Neuron (in vitro differentiated cells): ENCODE measurements around the gene F9.
"Not testable (repeated sequence)": the region's sequence is repeated elsewhere in the genome, so short reads cannot be mapped to it uniquely, and the experiment has no call there.

Experiments
- H2AFZ ChIP-seq: one replicate; pipeline ENCODE4 v1.6.1; 2013; ENCODE audit warnings: low read depth, mild to moderate bottlenecking, inconsistent platforms, low read length, moderate library complexity
- H3K27me3 ChIP-seq: one replicate; pipeline ENCODE4 v1.6.1; 2013; ENCODE audit warnings: low read length; ENCODE audit not compliant: insufficient read depth
- H3K36me3 ChIP-seq: one replicate; pipeline ENCODE4 v1.6.1; 2013; ENCODE audit warnings: low read length; ENCODE audit not compliant: insufficient read depth
- H3K4me1 ChIP-seq: one replicate; pipeline ENCODE4 v1.6.1; 2013; ENCODE audit warnings: low read length; ENCODE audit not compliant: insufficient read depth
- H3K4me3 ChIP-seq: 2 replicates; pipeline ENCODE4 v1.5.1; 2013; ENCODE audit warnings: mild to moderate bottlenecking, low read length, moderate library complexity
- H3K9me3 ChIP-seq: one replicate; pipeline ENCODE4 v1.6.1; 2013; ENCODE audit warnings: low read length

The F9 gene

DNA sequence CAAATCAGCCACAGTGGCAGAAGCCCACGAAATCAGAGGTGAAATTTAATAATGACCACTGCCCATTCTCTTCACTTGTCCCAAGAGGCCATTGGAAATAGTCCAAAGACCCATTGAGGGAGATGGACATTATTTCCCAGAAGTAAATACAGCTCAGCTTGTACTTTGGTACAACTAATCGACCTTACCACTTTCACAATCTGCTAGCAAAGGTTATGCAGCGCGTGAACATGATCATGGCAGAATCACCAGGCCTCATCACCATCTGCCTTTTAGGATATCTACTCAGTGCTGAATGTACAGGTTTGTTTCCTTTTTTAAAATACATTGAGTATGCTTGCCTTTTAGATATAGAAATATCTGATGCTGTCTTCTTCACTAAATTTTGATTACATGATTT, at the start of gene F9:
Gene F9, plus strand, starts transcription at position 190 of the 400 bp plus-strand sequence. Its CDS starts 26 bp downstream, at position 216.
- H3K27me3 ChIP-seq: no peaks in the 10 kb centered on the region
- H2AFZ ChIP-seq: no peak within 1 kb of the TSS
- H3K9me3 ChIP-seq: no peaks in the 10 kb centered on the region
- H3K36me3 ChIP-seq: no peaks in the 10 kb centered on the region
- no peaks in the 10 kb centered on the region for H3K4me1 ChIP-seq
- no peak within 1 kb of the TSS for H3K4me3 ChIP-seq

DNA sequence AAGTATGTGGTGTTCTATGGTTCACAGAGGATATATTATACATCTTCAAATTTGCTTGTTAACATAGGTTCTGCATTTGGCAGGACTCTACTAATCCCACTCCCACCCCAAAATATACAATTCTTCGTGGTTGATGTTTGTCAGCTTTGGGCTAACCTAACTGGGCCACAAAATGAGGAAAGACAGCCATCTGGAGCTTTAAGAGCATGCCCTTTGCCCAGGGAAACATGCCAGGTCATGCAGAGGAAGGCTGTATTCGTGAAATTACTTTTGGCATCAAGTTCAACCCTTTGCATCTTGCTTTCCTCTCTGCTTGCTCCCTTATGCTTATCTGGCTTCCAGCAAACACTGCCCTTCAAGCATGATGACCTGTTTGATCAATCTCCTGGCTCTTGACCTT, 46.8 kb upstream of the F9 start:
- Histone ChIP-seq H3K4me1 (no peaks in the 10 kb centered on the region), H3K9me3 (no peaks in the 10 kb centered on the region), H3K36me3 (no peaks in the 10 kb centered on the region), H3K27me3 (no peaks in the 10 kb centered on the region), H3K4me3 (no peak overlapping the region), H2AFZ (no peak overlapping the region)

DNA sequence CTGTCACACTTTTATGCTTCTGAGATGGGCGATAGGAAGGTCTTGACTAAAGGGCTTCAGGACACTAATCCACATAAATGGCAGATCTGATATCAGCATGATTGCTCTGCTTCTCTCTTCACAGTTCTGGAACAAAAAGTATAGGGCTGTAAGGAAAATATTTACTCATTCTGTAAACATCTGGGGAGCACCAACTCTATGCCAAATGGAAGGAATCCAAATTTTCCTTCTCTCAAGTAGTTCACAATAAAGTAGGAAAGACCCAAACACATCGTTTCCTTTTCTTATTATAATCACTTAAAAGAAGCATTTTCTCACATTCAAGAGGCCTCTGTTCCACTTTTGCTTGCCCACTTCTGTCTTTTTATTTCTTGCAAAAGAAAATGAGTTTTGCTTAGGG, 45.9 kb upstream of the F9 start:
- no peaks in the 10 kb centered on the region for H3K4me1 ChIP-seq
- H3K27me3 ChIP-seq: no peaks in the 10 kb centered on the region
- H3K36me3 ChIP-seq: no peaks in the 10 kb centered on the region
- no peaks in the 10 kb centered on the region for H3K9me3 ChIP-seq
- H3K4me3 ChIP-seq: no peak overlapping the region
- H2AFZ ChIP-seq: no peak overlapping the region

DNA sequence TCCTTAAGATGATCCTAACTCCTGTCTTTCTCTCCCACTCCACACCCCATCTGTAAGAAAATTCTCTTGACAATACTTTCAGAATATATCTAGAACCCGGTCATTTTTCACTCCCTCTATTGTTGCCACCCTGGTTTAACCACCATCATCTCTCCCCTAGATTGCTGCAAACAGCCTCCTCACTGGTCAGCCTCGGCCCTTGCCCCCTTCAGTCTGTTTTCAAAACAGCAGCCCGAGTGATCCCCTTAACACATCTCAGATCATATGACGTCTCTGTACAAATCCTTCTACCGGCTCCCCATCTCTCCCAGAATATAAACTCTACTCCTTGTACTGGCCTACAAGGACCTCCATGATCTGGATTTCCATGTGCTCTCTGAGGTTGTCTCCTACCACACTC, 35.2 kb upstream of the F9 start:
- H2AFZ ChIP-seq: no peak overlapping the region
- no peaks in the 10 kb centered on the region for H3K4me1 ChIP-seq
- no peaks in the 10 kb centered on the region for H3K9me3 ChIP-seq
- no peaks in the 10 kb centered on the region for H3K36me3 ChIP-seq
- no peaks in the 10 kb centered on the region for H3K27me3 ChIP-seq
- H3K4me3 ChIP-seq: no peak overlapping the region

DNA sequence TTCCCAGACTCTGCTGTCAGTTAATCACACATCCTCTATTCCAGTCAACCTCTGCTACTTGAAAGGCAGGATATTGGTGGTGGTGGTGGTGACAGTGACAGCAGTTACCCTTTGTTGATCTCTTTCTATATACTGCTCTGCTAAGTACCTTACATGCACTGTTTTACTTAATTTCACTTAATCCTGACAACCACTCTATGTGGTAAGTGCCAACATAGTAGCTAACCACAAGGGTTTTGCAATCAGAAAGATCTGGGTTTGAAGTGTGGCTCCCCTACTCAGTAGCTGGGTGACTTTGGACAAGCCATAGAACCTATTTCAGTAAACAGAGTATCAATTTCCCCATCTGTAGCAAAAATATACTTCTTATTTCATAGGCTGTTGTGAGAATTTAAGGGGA, 24.2 kb upstream of the F9 start:
- no peak overlapping the region for H2AFZ ChIP-seq
- no peaks in the 10 kb centered on the region for H3K36me3 ChIP-seq
- no peaks in the 10 kb centered on the region for H3K27me3 ChIP-seq
- no peak overlapping the region for H3K4me3 ChIP-seq
- no peaks in the 10 kb centered on the region for H3K4me1 ChIP-seq
- H3K9me3 ChIP-seq: no peaks in the 10 kb centered on the region

DNA sequence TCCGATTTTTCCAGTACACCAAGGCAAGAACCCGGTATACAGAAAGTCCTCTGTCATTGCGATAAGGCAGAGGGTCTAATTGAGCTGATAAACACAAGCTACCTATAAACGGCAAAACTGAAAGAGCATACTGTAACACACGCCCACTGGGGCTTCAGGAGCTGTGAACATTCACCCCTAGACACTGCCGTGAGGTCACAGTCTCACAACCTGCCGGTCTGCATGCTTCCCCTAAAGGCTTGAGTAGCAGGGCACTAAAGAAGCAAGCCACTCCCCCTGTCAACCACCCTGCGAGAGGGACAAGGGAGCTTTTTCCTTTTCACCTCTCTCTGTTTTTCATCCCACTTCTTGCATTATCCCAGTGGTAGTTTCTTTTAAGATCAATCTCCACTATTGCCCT, 22.4 kb upstream of the F9 start:
- Histone ChIP-seq H3K27me3 (no peaks in the 10 kb centered on the region), H3K4me3 (no peak overlapping the region), H2AFZ (no peak overlapping the region), H3K36me3 (no peaks in the 10 kb centered on the region), H3K9me3 (no peaks in the 10 kb centered on the region), H3K4me1 (no peaks in the 10 kb centered on the region)

DNA sequence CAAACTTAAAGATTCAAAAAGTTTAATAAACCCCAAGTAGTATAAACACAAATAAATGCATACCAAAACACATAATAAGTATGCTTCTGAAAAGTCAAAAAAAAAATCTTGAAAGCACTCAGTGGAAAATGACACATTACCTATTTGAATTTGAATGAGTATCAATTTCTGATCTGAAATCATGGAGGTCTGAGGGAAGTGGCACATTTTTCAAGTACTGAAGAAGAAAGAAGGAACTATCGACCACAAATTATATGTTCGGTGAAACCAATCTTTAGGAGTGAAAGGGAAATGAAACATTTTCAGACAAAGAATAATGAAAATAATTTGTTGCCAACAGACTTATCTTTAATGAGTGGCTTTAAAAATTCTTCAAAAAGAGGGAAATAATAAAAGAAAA, 12.1 kb upstream of the F9 start:
- Histone ChIP-seq H3K4me3 (no peak overlapping the region), H3K36me3 (no peaks in the 10 kb centered on the region), H2AFZ (no peak overlapping the region), H3K4me1 (no peaks in the 10 kb centered on the region), H3K27me3 (no peaks in the 10 kb centered on the region), H3K9me3 (peaks cover 2% of the 10 kb centered on the region)

DNA sequence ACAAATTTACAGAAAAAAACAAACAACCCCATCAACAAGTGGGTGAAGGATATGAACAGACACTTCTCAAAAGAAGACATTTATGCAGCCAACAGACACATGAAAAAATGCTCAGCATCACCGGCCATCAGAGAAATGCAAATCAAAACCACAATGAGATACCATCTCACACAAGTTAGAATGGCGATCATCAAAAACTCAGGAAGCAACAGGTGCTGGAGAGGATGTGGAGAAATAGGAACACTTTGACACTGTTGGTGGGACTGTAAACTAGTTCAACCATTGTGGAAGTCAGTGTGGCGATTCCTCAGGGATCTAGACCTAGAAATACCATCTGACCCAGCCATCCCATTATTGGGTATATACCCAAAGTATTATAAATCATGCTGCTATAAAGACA, 1.7 kb upstream of the F9 start:
- not testable (repeated sequence) for H2AFZ ChIP-seq

DNA sequence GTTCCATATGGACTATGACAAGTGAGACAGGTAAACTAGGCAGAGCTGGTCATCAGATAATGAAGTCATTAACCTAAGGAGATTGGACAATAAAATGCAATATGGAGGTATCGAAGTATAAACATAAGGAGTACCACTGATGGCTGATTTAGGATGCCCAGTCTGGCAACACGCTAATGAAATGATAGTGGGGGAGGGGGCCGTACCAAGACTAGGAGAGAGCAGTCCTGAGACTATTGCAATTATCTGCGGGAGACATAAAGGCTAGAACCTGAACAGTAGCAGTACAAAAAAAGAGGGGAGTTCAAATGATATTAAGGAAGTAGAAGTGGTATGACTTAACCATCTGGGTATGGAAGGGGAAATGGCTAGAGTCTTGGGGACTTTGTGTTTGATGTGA, 2.3 kb downstream of the F9 start:
- H2AFZ ChIP-seq: no peak overlapping the region
- no peaks in the 10 kb centered on the region for H3K4me1 ChIP-seq
- H3K27me3 ChIP-seq: no peaks in the 10 kb centered on the region
- no peaks in the 10 kb centered on the region for H3K36me3 ChIP-seq
- no peak overlapping the region for H3K4me3 ChIP-seq
- H3K9me3 ChIP-seq: no peaks in the 10 kb centered on the region

More for the DNA sequence above, 1.7 kb upstream of the F9 start:
- H3K27me3 ChIP-seq, H3K36me3 ChIP-seq, H3K4me1 ChIP-seq, H3K9me3 ChIP-seq, H3K4me3 ChIP-seq: not testable (repeated sequence)

DNA sequence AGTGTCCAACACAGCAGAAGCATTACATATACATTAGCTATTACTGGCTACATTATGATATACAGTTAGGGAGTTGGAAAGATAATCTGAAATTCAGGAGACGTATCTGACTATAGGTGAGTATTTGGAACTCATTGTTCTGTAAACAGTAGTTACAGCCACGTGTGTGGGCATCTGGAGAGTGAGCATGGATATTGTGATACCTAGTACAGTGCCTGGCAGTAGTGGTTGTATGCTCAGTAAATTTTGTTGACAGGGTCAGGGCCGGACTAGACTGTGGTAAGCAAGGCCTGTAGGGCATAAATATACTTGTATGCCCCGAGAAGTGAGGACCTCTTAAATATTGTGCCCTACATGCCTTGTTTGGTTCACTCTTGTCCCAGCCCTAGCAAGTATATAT, 2.9 kb downstream of the F9 start:
- Histone ChIP-seq H3K9me3 (no peaks in the 10 kb centered on the region), H3K4me1 (no peaks in the 10 kb centered on the region), H3K27me3 (no peaks in the 10 kb centered on the region), H3K36me3 (no peaks in the 10 kb centered on the region), H2AFZ (no peak overlapping the region), H3K4me3 (no peak overlapping the region)

DNA sequence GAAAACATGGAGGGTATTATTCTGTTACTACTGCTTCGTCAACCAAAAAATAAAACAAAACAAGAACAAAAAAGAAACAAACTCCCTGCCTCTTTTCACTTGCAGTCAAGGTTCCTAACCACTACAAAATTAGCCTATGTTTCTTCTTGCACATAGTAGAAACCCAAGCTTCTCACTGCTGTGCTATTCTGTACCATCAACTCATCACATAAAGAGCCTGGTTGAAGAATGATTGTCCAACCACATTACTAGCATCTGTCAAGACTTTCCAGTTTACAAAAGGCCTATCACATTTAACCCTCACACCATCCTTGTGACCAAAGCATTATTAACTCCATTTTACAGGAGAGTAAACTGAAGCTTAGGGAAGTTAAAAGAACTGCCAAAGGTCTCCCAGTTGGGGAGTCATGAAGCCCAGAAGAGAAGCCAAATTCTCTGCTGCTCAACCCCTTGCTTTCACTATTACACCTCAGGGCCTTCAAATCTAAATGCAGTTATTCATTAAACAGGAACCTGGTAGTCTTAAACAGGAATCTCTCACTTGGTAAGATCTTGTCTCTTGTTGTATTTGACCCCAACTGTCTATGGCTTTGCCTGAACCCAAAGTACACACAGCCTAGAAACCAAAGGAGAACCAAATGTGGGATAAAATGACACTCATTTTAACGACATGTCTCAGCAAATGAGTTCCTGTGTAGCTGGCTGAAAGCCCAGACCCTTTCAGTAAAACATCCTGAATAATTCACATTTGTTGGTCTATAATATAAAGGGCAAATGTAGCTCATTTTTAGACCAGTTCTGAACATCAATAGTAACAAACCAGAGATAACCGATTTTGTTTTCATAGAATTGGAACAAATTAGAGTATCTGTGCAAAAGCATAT, 8.6 kb downstream of the F9 start:
- Histone ChIP-seq H3K9me3 (no peaks in the 10 kb centered on the region), H2AFZ (no peak overlapping the region), H3K27me3 (no peaks in the 10 kb centered on the region), H3K4me3 (no peak overlapping the region), H3K36me3 (no peaks in the 10 kb centered on the region), H3K4me1 (no peaks in the 10 kb centered on the region)

DNA sequence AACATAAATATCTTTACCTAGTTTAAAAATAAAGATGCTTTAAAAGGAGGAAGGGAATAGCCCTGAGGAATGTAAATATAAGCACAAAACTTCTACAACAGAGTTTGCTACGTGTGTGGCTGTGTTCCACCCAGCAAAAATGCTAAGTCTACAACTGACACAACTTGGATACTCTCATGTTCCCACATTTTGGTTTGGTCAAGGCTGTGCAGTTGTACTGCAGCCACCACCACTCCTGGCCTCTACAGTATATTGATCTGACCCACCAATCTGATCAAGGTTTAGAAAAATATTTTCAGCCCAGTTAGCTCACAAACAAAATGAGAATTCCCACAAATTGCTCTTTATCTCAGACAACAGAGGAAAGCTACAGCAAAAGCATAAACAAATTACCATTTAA, 12.1 kb downstream of the F9 start:
- Histone ChIP-seq H3K27me3 (no peaks in the 10 kb centered on the region), H3K9me3 (no peaks in the 10 kb centered on the region)

DNA sequence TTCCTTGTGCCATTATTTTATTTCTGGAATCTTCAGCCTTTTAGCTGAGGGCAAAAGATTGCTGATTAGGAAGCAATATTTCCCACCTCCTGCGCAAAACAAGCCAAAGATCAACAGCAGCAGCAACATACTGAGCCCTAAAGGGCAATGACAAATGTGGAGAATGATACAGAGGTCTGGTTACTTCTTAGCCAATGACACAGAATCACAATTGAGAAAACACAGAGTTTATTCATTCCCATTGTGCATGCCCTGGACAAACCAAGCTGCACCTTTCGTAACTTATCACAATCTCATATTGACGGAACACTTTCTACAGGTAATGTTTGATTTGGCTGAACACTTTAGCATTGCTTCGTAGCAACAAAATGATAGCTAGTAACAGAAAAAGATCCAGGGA, 13.4 kb downstream of the F9 start:
- Histone ChIP-seq H3K4me1 (no peaks in the 10 kb centered on the region), H3K4me3 (no peak overlapping the region)

More for the DNA sequence above, 12.1 kb downstream of the F9 start:
- Histone ChIP-seq H2AFZ (no peak overlapping the region), H3K36me3 (no peaks in the 10 kb centered on the region), H3K4me1 (no peaks in the 10 kb centered on the region), H3K4me3 (no peak overlapping the region)

DNA sequence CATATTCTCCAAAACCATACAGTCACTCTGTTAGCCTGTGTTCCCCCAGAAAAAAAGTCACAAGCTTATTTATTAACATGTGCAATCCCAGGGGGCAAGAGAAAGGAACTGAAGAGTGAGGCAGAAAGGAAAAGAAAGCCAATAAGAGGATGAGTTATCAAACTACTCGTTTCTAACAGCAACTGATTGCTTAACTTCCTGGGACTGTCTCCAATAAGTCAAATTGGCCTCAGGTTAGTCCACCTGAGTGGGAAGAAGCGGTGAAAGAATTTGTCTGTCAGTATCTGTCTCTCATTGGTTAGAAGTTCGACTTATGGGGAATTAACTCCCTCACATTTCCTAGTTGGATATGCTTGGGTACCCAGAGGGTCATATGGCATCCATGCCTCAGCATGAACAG, 14.1 kb downstream of the F9 start:
- Histone ChIP-seq H3K4me3 (no peak overlapping the region), H3K9me3 (no peaks in the 10 kb centered on the region), H2AFZ (no peak overlapping the region), H3K36me3 (no peaks in the 10 kb centered on the region), H3K27me3 (no peaks in the 10 kb centered on the region), H3K4me1 (no peaks in the 10 kb centered on the region)

More for the DNA sequence above, 13.4 kb downstream of the F9 start:
- Histone ChIP-seq H2AFZ (no peak overlapping the region), H3K36me3 (no peaks in the 10 kb centered on the region), H3K27me3 (no peaks in the 10 kb centered on the region), H3K9me3 (no peaks in the 10 kb centered on the region)
